GM19324 (cell line): ENCODE data around the gene GNAS.

ENCODE experiments used
- ATAC-seq: cut with Tn5 transposase; IDR thresholded peaks from one replicate; pipeline ENCODE4 v1.9.1; 2021; ENCODE audit warnings: mild to moderate bottlenecking, moderate library complexity; ENCODE audit not compliant: unreplicated experiment, low FRiP score

The GNAS gene

GRCh38 chr20:58893355-58894120, 41.0 kb downstream of the GNAS start:
- no peak for ATAC-seq

DNA sequence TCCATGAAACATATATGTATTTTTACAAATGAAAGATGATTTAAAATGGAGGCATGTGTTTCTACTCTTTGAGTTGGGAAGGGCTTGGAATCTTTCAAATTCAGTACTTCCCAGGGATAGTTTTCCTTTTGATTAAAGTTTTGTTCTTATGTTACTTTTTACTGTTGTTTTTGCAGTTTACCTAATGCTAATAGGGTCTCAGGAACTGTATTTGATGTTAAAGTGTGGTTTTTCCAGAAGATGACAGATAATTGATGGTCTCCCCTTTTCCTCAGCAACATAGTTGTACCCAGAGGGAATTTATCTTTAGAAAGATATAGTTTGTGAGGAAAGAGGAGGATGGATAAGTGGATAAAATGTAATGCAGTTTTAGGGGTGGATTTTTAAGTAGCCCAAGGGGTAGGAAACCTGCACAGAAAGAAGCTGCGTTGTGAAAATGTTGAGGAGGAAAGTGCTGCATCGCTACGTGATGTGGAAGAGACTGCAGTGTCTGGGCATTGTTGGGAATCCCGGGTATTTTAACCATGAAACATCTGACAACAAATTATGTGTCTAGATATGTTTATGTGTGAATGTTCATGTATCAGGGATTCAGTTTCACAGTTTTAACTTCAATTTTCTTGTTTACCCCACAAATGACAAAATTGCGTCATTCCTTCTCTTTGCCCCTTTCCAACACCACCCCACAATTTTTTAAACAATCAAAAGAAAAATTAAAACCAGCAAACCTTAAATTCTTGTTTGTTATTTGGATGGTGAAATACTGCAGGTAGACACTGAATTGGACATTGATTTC, 42.3 kb downstream of the GNAS start:
- ATAC-seq, result no peak

- no peak for ATAC-seq
These were observed 43.1 kb downstream of the GNAS start for GRCh38 chr20:58895448-58896180.

GRCh38 chr20:58896820-58897219, 44.3 kb downstream of the GNAS start:
- ATAC-seq, result no peak

DNA sequence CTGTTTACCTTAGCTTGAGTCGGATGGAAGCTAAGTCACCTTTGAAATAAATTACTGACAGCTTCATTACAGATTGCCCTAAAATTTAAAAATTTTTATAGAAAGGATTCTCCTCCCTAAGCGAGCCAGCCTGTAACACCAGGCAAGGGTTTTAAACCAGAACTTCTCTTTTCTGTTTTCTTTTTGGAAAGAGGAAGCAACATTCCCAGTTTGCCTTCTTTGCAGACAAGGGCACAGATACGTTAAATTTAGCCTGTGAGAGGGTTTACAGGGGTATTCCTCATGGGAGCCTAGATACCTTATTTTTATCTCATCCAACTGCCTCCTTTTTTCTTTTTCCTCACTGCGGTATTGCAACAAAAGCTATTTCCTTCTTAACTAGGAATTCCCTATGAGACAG, 45.0 kb downstream of the GNAS start:
- no peak for ATAC-seq

DNA sequence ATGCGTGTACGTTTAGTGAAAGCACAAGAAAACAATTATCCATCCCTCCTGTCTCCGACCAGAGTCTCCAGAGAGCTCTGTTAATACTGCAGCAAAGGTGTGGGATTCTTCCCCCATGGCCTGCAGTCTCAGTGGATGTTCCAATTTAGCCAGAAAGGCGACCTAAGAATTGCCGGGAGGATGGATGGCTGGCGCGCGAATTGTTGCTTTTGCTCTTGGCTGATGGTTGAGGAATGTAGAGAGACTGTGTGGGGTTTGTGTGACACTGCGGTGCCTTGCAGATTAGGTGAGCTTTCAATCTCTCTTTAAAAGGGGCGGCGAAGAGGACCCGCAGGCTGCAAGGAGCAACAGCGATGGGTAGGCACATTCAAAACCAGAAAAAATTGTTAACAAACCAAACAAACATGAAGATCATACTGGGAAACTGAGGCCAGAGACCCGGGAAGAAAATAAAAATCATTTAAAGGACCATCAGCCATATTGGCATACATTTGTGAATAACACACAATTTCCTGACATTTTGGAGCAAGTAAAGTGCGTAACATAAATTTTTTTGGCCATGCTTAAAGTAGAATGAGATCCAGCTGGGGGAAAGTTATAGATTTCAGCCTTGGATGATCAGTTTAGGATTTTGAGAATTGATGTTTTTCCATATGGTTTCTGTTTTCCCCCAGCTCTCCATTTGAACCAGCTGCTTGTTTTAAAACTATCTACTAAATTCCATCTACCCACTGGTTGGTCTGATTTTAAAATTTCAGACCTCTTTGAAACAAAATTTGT, 46.3 kb downstream of the GNAS start:
- ATAC-seq, result no peak

DNA sequence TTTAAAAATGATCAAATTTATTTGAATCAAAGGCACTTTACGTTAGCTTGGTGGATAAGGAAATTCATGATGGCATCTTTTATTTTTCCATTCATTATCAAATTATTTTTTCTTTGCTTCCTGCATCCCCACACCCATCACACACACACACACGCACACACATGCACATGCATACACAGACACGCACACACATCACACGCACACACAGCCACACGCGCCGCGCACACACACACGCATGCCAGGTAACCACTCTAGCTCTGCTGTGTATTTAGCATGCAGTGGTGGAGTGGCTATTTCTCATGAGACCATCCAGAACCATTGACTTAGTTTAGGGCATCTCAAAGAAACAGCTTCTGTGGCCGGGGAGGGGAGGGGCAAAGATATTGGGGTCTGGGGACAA, 47.0 kb downstream of the GNAS start:
- ATAC-seq, result no peak

DNA sequence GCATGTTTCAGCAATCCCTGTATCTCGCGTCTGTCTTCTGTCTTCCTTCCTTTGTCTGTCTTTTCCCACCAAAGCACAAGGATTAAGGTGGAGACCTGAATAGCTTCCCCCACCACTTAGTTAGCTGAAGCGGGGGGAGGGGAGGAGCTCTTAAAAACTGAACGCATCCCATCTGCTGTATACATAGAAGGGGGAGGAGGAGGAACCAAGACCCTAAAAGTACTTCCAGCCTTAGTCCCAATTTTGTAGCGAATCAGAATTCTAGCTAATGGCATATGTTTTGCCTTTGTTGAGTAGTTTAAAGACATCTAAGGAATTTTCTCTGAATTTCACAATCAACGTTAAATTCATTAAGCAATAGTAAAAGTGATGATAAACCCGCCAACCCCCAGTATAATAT, 47.9 kb downstream of the GNAS start:
- no peak for ATAC-seq

GRCh38 chr20:58901488-58902402, 49.2 kb downstream of the GNAS start:
- ATAC-seq, result no peak

DNA sequence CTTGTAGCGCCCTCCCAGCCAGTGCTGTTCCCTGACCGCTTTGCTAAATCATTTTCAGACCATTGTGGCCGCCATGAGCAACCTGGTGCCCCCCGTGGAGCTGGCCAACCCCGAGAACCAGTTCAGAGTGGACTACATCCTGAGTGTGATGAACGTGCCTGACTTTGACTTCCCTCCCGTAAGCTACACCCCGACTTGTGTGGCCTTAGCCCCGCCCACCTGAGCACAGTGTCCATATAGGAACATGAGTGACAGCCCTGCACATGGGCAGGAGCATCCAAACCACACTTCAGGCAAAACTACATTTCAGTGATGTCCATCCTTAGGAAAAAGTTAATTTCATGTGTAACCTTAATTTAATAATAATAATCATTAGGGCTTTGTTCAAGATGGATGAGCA, 51.1 kb downstream of the GNAS start:
- no peak for ATAC-seq

DNA sequence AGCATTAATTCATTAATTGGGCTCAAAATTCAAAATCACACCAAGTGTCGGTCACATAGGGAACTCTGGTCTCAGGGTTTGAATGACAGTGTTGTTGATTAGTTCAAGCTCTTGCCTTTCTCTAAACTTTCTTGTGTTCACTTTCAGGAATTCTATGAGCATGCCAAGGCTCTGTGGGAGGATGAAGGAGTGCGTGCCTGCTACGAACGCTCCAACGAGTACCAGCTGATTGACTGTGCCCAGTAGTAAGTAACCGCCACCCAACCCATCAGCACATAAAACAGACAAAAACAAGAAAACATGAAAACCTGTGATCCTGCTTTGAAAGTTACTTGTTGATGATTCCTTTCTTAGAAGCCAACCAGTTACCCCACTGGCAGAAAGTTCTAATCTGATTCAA, 52.7 kb downstream of the GNAS start:
- ATAC-seq, result no peak

DNA sequence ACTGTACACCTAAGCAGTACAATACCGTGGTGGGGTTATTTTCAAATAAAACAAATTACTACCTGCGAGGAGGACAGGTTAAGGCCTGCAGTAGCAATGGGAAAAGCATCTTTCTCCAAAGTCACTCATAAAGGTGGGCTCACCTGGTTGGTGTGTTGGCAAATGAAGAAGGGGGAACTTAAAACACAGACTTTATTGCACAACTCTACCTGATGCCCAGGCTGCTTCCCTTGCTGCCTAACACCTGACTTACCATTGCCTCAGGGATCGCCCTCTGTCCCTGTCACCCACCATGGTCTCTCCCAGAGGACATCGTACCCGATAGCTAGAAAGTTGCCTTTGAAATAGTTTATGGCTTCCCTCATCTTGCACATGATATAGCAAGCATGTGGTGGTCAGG, 53.6 kb downstream of the GNAS start:
- ATAC-seq, result no peak

GRCh38 chr20:58906894-58907293, 54.4 kb downstream of the GNAS start:
- ATAC-seq, result no peak

DNA sequence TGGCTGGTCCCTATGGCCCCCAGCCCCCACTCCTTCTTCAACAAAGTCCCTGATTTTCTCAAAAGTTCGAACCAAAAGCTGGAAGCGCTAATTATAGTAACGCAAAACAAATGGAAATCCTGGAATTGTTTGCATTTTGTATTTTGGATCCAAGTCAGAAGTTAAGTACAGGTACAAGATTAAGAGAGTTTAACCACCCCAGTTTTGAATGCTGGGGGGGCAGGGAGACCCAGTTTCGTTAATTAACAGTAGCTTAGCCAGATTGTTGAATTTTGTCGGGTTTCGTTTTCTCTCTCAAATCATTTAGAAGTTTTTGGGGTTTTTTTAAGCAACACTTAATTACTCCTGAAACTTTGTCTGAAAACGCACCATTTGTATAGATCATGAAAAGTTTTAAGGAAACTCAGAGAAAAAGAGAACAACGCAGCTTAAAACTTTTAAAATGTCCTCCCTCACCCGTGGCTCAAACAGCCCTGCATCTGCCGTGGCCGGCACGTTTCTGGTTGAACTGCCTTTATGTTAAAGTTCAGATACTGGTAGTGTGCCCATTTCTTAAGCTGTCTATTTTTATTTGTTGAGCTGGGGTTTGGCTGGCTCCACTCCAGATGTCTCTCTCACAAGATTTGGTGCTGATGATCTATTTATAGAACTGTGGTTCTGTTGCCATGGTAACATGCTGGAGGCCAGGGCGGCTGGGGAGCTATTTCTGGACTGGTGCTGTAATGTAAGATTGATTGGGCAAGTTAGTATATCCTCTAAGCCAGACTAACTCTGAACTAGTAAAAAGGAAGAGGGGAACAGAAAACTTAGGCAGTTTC, 55.0 kb downstream of the GNAS start:
- peak; percentile 87 for ATAC-seq

- ATAC-seq, result no peak
These were observed 55.7 kb downstream of the GNAS start for GRCh38 chr20:58908221-58908620.

- ATAC-seq, result no peak
These were observed 56.4 kb downstream of the GNAS start for GRCh38 chr20:58908941-58909340.

DNA sequence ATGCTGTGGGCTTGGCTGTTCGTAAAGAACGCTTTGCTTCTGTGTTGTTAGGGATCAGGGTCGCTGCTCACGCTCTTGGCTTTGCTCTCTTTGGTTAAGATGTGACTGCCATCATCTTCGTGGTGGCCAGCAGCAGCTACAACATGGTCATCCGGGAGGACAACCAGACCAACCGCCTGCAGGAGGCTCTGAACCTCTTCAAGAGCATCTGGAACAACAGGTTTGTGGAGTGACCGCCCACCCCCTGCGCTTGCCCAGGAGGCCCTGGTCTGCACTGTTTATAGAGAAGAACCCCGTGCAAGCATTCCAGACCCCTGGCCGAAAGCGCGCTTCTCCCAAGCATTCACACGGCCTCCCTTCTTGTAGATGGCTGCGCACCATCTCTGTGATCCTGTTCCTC, 57.1 kb downstream of the GNAS start:
- no peak for ATAC-seq

DNA sequence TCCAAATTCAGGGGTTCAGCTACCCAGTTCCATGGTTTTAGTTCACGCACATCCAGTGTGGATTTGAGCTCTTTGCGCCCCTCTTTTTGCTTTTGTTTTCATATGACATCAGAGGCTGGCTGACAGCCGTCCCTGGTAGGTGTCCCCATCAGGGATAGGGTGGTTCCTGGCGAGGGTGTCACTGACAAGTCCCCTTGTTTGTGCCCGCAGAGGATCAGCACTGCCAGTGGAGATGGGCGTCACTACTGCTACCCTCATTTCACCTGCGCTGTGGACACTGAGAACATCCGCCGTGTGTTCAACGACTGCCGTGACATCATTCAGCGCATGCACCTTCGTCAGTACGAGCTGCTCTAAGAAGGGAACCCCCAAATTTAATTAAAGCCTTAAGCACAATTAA, 58.0 kb downstream of the GNAS start:
- ATAC-seq, result no peak

GRCh38 chr20:58911309-58911708, 58.8 kb downstream of the GNAS start:
- no peak for ATAC-seq
